WERI-Rb-1 (cell line): Measurements from ENCODE around the gene ACADM.

Source experiments
- DNase-seq: peaks from one replicate; pipeline ENCODE4 v3.0.0-alpha.2; 2020
- H3K27ac ChIP-seq: fragments of 250-450 bp; sonication (Bioruptor Pico); 2 replicates; pipeline ENCODE4 v1.5.1; 2020; ENCODE audit warnings: mild to moderate bottlenecking, moderate library complexity
- H3K27me3 ChIP-seq: fragments of 250-450 bp; sonication (Bioruptor Pico); 2 replicates; pipeline ENCODE4 v1.5.1; 2021; ENCODE audit warnings: mild to moderate bottlenecking, low read depth, moderate library complexity; ENCODE audit not compliant: insufficient read depth, severe bottlenecking
- H3K36me3 ChIP-seq: fragments of 250-450 bp; sonication (Bioruptor Pico); 2 replicates; pipeline ENCODE4 v1.5.1; 2020; ENCODE audit warnings: mild to moderate bottlenecking, moderate library complexity
- H3K4me3 ChIP-seq: 2 replicates; pipeline ENCODE4 v1.5.1; 2011; ENCODE audit warnings: low read depth, mild to moderate bottlenecking, control low read depth, low read length
- H3K9me3 ChIP-seq: fragments of 250-450 bp; sonication (Bioruptor Pico); 2 replicates; pipeline ENCODE4 v1.5.1; 2021; ENCODE audit warnings: mild to moderate bottlenecking, moderate library complexity; ENCODE audit not compliant: severe bottlenecking
- TF ChIP-seq, protein P1 (sequence below): IDR thresholded peaks from 2 replicates; pipeline ENCODE4 v1.5.1; 2011; ENCODE audit warnings: low read depth, mild to moderate bottlenecking, control low read depth, inconsistent platforms, low read length

Gene ACADM

DNA sequence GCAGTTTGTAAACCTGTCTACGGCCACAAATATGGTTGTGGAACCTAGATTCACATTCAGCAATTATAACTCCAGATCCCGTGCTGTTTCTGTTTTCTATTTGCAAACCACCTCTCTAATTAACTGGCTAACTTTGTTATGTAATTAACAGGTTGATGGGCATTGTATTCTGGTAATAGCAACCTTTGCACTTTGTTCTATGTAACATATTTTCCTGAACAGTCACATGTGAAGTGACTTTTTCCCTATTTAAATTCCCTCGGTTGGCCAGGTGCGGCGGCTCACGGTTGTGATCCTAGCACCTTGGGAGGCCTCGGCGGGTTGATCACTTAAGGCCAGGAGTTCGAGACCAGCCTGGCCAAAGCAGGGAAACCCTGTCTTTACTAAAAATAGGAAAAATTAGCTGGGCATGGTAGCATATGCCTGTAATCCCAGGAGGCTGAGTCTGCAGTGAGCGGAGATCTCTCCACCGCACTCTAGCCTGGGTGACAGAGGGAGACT is 1.4 kb downstream of the ACADM start:
- Histone ChIP-seq H3K27me3 (no peaks in the 10 kb centered on the region), H3K4me3 (no peak overlapping the region), H3K9me3 (no peaks in the 10 kb centered on the region), H3K36me3 (peaks cover 5% of the 10 kb centered on the region; the same call in 1 of the 2 replicates), H3K27ac (no peak overlapping the region)
- TF ChIP-seq, protein P1, sequence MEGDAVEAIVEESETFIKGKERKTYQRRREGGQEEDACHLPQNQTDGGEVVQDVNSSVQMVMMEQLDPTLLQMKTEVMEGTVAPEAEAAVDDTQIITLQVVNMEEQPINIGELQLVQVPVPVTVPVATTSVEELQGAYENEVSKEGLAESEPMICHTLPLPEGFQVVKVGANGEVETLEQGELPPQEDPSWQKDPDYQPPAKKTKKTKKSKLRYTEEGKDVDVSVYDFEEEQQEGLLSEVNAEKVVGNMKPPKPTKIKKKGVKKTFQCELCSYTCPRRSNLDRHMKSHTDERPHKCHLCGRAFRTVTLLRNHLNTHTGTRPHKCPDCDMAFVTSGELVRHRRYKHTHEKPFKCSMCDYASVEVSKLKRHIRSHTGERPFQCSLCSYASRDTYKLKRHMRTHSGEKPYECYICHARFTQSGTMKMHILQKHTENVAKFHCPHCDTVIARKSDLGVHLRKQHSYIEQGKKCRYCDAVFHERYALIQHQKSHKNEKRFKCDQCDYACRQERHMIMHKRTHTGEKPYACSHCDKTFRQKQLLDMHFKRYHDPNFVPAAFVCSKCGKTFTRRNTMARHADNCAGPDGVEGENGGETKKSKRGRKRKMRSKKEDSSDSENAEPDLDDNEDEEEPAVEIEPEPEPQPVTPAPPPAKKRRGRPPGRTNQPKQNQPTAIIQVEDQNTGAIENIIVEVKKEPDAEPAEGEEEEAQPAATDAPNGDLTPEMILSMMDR, result no peak
- no peak for DNase-seq

DNA sequence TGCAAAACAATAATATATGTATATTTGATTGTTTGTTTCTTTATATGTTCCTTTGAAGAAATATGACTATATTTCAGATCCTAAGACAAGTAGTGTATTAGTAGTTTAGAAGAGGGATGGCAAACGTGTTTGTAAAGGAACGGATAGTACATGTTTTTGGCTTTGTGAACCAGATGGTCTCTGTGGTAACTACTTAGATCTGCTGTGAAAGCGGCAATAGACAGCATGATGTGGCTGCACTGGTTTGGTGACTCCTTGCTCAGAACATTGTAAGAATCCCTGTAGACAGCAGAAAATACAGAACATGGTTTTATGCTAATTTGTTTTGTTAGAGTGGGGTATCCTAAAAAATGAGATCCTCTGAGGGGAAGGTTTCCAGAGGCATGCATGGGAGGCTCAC is 3.1 kb downstream of the ACADM start:
- Histone ChIP-seq H3K36me3 (peaks cover 6% of the 10 kb centered on the region), H3K27ac (no peak overlapping the region), H3K27me3 (no peaks in the 10 kb centered on the region), H3K4me3 (no peak overlapping the region), H3K9me3 (no peaks in the 10 kb centered on the region)
- no peak for DNase-seq
- TF ChIP-seq, protein P1, result no peak

DNA sequence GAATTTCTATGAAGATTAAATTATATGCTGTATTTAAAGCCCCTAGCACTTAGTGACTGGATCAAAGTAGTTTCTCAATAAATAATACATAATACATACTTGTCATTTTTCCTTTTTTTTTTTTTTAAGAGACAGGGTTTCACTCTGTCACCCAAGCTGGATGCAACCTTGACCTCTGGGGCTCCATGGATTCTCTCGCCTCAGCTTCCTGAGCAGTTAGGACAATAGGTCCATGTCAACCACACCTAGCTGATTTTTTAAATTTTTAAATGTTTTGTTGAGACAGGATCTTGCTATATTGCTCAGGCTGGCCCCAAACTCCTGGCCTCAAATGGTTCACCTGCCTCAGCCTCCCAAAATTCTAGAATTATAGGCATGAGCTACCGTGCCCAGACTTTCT is 5.9 kb downstream of the ACADM start:
- DNase-seq, result no peak
- no peaks in the 10 kb centered on the region for H3K27me3 ChIP-seq

DNA sequence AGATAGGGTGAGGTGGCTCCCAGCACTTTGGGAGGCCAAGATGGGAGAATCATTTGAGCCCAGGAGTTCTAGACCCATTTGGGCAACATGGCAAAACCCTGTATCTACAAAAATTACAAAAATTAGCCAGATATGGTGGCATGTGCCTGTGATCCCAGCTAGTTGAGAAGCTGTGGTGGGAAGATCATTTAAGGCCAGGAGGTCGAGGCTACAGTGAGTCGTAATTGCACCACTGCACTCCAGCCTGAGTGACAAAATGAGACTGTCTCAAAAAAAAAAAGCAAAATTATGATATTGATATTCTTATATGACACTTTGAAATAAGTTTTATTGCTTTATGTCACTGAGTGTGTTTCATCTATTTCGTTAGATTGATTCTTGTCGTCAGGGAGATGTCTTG is 7.4 kb downstream of the ACADM start:
- H3K36me3 ChIP-seq, result peaks cover 38% of the 10 kb centered on the region
- H3K27ac ChIP-seq, result no peak overlapping the region
- no peaks in the 10 kb centered on the region for H3K9me3 ChIP-seq

More for the DNA sequence above, 5.9 kb downstream of the ACADM start:
- no peak overlapping the region for H3K27ac ChIP-seq
- no peak overlapping the region for H3K4me3 ChIP-seq
- peaks cover 25% of the 10 kb centered on the region for H3K36me3 ChIP-seq
- TF ChIP-seq, protein P1, result no peak
- no peaks in the 10 kb centered on the region for H3K9me3 ChIP-seq

DNA sequence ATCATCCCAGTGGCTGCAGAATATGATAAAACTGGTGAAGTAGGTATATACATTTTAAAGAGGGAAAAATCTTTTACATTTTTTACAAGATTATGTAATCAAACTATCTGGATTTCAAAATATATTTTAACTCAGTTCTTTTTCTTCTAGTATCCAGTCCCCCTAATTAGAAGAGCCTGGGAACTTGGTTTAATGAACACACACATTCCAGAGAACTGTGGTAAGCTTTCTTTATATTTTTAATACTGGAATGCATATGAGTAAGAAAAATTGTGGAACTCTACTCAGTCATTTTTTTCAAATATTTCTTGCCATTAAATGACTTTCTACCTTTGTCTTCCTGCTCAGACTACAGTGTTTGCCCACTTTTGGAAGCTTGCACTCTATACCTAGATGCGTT is 8.2 kb downstream of the ACADM start:
- Histone ChIP-seq H3K4me3 (no peak overlapping the region), H3K27me3 (no peaks in the 10 kb centered on the region), H3K9me3 (no peaks in the 10 kb centered on the region), H3K36me3 (peaks cover 38% of the 10 kb centered on the region), H3K27ac (no peak overlapping the region)
- TF ChIP-seq, protein P1, result no peak
- DNase-seq, result no peak

More for the DNA sequence above, 7.4 kb downstream of the ACADM start:
- no peaks in the 10 kb centered on the region for H3K27me3 ChIP-seq
- H3K4me3 ChIP-seq, result no peak overlapping the region
- no peak for DNase-seq
- TF ChIP-seq, protein P1, result no peak

DNA sequence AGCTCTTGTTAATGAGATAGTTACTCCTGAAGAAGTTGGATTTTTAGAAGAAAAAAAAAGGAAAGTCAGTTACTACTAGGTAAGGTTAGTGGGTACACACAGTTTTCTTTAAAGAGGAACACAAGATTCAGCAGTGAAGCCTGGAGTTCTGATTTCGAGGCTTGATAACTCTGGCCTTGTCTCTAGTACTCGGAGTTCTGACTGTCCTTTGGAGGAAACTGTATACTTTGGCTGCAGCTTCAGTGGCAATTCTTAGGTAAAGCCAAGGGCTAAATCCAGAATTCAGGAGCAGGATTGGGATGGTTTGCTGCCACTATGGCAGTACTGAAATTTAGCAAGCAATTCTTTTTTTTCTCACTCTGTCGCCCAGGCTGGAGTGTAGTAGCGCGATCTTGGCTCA is 9.2 kb downstream of the ACADM start:
- no peak for DNase-seq
- Histone ChIP-seq H3K27ac (no peak overlapping the region), H3K9me3 (no peaks in the 10 kb centered on the region), H3K36me3 (peaks cover 48% of the 10 kb centered on the region), H3K27me3 (no peaks in the 10 kb centered on the region), H3K4me3 (no peak overlapping the region)
- TF ChIP-seq, protein P1, result no peak
